ENCODE data around the gene GADL1. TPM values are rescaled to one million over a fixed set of nuclear protein-coding genes. Genes with fewer than 3 reads are reported as not detected.

GADL1 gene
- total and polyA plus RNA-seq, 12 donors = 0.06 to 0.55 (median 0.13) TPM; not detected in 3

- intact Hi-C loops (cut with DNase I) = no loop called here
- Histone ChIP-seq H3K4me3 (no peak overlapping the region), H3K9me3 (replicated peaks in 1 of 3) (no peaks in the 10 kb centered on the region), H3K27ac (no peak overlapping the region), H3K27me3 (no peaks in the 10 kb centered on the region), H3K36me3 (replicated peaks in 1 of 2) (no peaks in the 10 kb centered on the region), H3K4me1 (replicated peaks in 1 of 2) (no peaks in the 10 kb centered on the region)
- DNase-seq = no peak
- TF ChIP-seq CTCF (IDR thresholded peaks at IDR 0.05) (no peak), POLR2A (IDR thresholded peaks at IDR 0.05) (no peak)
- WGBS, 4 donors = 95 to 98% (median 97%) methylated on average over 2 of the region's 2 CpGs
Measured at GRCh38 chr3:30741889-30742288, 152.6 kb downstream of the GADL1 start.

GRCh38 chr3:30738605-30739004, 155.9 kb downstream of the GADL1 start:
- no peak overlapping the region for H3K27ac ChIP-seq
- H3K27me3 ChIP-seq = peaks cover 5% of the 10 kb centered on the region
- 90 to 97% (median 95%) methylated on average over 3 of the region's 3 CpGs for WGBS, 4 donors
- H3K4me1 ChIP-seq (replicated peaks in 1 of 2) = no peaks in the 10 kb centered on the region
- H3K9me3 ChIP-seq (replicated peaks in 1 of 3) = no peaks in the 10 kb centered on the region
- no peak for DNase-seq
- no peak overlapping the region for H3K4me3 ChIP-seq
- intact Hi-C loops (cut with DNase I) = no loop called here
- no peak for TF ChIP-seq POLR2A (IDR thresholded peaks at IDR 0.05)
- no peak for TF ChIP-seq CTCF (IDR thresholded peaks at IDR 0.05)
- H3K36me3 ChIP-seq (replicated peaks in 1 of 2) = no peaks in the 10 kb centered on the region

GRCh38 chr3:30737743-30738499, 156.5 kb downstream of the GADL1 start:
- no peak overlapping the region for H3K4me3 ChIP-seq
- no peak overlapping the region for H3K27ac ChIP-seq
- H3K9me3 ChIP-seq (replicated peaks in 1 of 3) = no peaks in the 10 kb centered on the region
- intact Hi-C loops (cut with DNase I) = no loop called here
- no peaks in the 10 kb centered on the region for H3K4me1 ChIP-seq (replicated peaks in 1 of 2)
- DNase-seq = no peak
- TF ChIP-seq POLR2A (IDR thresholded peaks at IDR 0.05) = no peak
- no peak for TF ChIP-seq CTCF (IDR thresholded peaks at IDR 0.05)
- H3K36me3 ChIP-seq (replicated peaks in 1 of 2) = no peaks in the 10 kb centered on the region
- peaks cover 5% of the 10 kb centered on the region for H3K27me3 ChIP-seq
- WGBS, 4 donors = 80 to 87% (median 85%) methylated on average over 3 of the region's 3 CpGs

- intact Hi-C loops (cut with DNase I) = no loop called here
- 74 to 88% (median 80%) methylated on average over 2 of the region's 2 CpGs for WGBS, 4 donors
- H3K36me3 ChIP-seq (replicated peaks in 1 of 2) = no peaks in the 10 kb centered on the region
- DNase-seq = no peak
- TF ChIP-seq POLR2A (IDR thresholded peaks at IDR 0.05) = no peak
- no peak for TF ChIP-seq CTCF (IDR thresholded peaks at IDR 0.05)
- H3K4me1 ChIP-seq (replicated peaks in 1 of 2) = no peaks in the 10 kb centered on the region
- H3K27ac ChIP-seq = no peak overlapping the region
- peaks cover 5% of the 10 kb centered on the region for H3K27me3 ChIP-seq
- H3K4me3 ChIP-seq = no peak overlapping the region
- H3K9me3 ChIP-seq (replicated peaks in 1 of 3) = no peaks in the 10 kb centered on the region
Measured at GRCh38 chr3:30733696-30734095, 160.8 kb downstream of the GADL1 start.

Measured in adrenal gland (tissue), 12 donors.